CD4-positive, alpha-beta T cell treated with Interleukin-15 for 1 hour (primary cell): ENCODE measurements around the gene SMG6.

Source experiments
- DNase-seq: peaks from one replicate; pipeline ENCODE4 v3.0.0-alpha.2; 2020

The SMG6 gene

DNA sequence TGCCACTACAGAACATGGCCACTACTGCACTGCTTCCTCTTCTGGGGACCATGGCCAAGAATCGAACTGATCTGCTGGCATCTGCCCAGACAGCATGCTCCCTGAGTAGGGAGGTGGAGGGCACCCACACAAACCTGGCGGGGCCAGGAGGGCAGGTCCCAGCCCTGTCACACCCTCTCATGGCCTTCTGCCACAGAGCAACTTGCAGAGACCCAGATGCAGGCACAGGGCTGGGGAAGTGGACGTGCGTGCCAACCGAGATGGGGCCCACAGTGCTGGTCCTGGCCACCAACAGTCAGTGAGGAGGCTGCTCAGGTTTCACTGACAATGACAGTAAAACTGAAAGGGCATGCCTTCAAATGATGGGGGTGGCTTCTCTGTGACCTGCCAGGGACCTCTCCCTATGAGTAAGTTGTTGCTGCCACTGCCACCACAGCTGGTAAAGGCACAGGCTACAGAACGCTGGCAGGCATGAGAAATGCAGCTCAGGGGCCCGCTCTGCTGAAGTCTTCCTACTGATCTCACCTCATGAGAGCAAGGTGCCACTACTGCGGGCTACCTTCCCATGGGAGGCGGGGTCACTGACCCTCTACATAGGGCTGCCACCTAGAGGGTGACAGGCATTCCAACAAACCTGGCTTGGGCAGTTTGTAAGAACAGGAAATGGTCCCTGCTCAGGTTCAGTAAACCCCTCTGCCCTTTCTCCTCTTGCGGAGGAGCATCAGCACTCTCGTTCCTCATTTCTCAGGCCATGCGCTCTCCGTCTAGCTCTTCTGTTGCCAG is 233.2 kb downstream of the SMG6 start:
- DNase-seq = no peak

DNA sequence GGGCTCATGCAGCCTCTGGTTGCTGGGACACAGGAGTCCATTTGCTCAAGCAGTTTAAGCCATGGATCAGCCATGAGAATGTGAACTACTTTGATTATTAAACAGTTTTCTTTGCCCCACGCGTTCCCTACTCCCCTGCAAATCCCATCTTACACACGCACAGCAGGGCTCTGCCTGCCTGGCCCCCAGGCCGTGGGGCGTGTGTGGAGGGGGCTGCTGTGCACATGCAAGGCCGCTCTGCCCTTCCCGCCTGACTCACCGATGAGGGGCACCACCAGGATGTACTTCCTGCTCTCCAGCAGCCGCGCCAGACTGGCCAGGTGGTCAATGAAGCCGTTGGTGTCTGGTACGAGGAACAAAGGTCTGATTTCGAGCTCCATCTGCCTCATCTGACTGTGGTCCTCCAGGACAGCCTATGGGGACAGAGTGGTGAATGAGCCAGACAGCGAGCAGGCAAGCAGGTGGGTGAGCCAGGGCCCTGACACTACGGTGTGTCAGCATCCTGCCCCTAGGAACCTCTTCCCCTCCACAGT is 235.0 kb downstream of the SMG6 start:
- DNase-seq = no peak

DNA sequence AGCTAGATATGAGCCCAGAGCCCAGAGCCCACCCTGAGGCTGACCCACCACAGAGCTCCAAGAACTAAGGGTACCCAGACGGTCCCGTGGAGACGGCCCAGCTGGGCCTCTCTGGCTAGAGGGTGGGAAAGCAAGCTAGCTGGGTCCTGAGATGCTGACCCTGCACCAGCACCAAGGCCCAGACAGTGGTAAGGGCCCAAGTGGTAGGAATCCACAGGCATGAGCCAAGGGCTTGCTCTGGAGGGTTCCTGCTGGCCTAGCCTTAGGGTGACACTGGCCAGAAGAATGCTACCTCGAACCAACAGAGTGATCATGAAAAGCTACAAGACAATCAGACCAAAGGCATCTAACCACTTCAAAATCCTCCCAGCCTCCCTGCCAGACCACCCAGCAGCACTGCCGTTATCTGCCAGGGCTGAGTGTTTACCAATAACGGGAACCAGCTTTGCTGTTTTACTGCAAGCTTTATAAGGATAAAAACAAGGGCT is 235.5 kb downstream of the SMG6 start:
- no peak for DNase-seq

DNA sequence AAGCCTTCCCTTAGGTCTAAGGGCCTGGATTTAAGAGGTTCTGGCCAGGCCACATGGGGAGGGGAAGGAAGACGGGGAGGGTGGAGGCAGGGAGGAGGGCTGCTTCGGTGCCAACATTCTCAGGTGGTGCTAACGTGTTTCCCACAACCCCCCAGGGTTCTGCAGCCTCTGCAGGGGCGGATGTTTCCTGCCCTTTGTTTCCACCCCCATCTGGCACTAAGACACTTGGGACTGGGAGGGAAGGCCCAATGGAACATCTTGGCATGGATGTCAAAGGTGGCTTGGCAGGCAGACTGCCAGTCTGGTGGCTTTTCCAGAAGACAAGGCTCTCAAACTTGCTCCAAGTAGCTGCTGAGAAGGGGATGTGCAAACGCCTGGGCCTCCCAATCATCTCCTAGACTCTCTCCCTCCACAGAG is 236.0 kb downstream of the SMG6 start:
- no peak for DNase-seq

DNA sequence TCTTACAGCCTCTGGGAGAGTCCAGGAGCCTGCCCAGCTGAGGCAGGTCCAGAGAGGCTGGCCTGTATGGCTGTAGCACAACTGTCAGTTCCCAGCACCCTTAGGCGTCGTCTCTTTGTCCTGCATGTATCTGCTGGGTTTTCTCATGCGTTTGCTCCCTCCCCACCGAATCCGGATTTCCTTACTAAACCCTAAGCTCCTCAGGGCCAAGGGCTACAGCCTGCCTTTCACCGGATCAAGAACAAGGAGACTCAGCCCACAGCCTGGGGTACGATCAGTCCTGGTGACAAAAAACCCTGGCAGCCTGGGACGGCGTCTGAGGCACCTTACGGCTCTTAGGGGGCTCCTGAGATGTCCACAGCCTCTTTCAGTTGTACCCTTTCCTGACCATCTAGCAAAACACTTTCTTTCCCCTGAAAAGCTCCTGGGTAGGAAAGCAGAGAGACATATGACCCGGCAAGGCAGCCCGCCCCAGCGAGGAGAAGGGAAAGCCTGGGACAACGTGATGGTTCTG is 236.5 kb downstream of the SMG6 start:
- DNase-seq = no peak

DNA sequence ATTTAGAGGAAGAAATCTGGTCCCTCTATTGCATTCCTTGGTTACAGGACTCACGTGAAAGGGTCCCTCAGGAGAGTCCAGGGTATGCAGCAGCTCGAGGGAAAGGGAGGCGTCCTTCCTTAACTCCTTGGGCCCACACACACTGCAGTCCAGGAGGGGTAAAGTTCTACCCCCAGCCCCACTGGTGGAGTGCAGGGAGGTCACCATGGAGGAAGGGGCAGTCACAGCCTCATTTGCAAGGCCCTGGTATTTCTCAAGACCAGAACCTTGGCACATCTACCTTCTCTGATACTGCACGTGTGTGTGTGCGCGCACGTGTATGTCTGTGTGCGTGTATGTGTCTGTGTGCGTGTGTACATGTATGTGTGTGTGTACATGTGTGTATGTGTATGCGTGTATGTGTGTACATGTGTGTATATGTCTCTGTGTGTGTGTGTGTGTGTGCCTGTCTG is 237.6 kb downstream of the SMG6 start:
- no peak for DNase-seq

DNA sequence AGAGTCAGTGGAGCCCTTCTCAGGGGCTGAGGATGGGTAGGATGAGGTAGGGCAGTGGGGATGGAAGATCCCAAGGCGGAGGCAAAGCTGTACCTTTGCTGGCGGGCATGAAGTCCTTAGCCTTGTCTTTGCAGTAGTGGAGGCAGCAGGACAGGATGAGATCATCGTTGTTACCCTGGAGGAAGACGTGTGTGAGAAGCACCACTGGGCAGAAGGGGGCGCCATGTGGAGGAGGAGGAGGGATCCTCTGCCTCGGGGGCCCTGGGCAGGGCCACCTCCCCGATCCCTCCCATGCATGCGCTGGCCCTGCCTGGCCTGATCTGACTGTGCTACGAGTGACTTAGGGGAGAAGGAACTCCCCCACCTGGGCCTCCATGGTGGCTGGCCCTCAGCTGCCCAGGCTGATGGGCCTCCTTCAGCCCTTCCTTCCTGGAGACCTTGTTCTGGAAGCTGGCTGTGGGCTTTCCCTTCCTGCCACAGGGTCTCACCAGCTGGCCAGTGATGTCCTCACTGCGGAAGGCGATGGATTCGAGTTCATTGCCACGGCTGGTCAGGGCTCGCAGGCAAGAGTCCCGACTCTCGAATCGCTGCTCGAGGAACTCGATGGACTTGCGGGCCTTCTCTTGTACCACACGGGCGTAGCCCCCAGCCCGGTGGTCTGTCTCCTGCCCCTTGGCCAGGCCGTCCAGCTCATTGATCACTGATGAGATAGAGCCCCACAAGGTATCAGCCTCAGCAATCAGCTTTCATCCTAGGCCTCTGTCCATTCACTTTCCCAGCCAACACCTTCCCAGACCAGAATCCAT is 238.4 kb downstream of the SMG6 start:
- DNase-seq = peak; percentile 43

DNA sequence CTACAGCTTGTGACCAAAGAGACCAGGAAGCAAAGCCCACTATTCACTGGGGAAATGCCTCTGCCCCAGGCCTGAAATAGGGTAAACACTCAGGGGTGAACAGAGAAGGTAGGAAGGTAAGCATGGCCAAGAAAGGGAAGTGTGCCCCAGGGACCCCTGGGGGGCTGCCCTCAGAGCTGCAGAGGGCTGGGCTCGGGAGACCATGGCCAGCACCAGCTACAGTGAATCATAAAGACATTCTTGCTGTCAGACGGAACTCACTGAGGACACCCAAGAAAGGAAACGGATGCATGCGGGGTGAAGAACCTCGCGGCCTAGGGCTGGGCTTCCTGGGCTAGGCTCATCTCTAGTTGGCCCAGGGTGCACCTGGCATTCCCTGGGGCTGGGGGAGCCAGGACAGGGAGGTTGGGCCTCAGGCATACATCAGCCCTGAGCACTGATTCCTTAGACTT is 239.0 kb downstream of the SMG6 start:
- DNase-seq = no peak

DNA sequence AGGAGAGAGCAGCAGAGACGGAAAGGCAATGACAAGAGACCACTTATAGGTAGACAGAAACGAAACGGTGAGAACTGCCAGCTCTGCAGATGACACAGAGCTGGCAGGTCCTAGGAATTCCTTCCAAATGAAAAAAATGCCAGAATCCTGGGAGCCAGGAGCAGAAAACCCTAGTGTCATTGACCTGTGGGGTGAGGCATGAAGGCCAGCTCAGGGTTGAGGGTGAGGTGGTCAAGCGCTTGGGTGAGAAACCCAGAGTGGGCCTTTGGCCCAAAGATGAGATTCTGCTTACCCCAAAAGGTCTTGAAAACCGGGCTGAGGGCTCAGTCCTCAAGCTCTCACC is 239.5 kb downstream of the SMG6 start:
- no peak for DNase-seq

DNA sequence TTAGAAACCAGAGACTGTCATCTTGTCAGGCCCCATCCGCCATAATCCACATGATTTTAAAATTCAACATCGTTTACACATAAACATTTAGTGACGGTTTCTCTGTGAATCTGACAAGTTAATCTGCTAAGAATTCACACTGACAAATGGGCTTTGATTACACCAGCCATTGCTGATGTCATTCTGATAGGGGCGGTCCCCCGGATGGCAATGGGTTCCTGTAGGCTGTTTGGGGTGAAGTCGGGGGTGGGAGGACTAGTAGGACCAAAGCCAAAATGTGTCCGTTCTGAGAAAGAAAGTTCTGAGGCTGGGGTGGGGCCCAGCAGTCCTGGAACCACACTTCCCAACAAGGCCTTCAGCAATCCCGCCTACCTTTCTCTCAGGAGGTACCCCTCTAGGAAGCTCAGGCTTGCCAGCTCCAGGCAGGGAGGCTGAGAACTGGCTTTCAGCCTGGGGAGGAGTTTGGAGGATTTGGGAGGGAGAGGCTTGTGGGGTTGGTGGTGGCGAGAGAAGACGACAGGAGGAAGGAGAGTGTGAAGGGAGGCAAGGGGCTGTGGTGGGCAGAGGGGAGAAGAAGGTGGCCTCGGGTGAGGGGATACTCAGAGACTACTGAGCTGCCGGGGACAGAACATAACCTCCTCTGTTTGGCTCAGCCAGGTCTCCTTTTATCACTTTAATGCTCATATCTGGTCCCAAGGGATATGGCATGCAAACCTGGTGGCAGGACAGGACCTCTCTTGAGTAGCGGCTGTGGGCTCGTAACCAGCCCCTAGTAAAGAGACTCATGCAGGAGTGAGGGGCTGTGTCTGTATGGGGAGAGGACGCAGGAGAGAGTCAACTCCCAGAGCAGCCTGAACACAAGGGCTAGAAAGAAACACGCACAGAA is 240.1 kb downstream of the SMG6 start:
- DNase-seq = no peak

DNA sequence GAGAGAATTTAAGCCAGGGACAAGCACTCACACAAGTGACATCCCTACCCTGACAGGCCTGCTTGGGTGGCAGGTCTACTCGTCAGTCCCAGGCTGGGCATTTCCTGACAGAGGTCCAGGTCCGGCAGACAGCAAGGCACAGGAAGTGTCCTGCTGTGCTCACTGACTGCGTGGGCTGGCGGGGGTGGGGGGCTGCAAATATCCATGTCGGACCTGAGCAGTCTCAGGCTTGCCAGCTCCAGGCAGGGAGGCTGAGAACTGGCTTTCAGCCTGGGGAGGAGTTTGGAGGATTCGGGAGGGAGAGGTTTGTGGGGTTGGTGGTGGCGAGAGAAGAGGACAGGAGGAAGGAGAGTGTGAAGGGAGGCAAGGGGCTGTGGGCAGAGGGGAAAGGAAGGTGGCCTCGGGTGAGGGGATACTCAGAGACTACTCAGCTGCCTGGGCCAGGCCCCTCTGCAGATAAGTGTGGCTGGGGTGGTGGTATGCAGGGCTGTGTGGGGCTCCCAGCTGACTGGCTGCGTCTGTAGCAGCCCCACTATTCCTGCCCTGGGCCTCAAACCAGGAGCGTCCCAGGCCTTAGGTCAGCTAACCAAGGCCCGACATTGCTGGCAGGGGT is 240.9 kb downstream of the SMG6 start:
- no peak for DNase-seq

DNA sequence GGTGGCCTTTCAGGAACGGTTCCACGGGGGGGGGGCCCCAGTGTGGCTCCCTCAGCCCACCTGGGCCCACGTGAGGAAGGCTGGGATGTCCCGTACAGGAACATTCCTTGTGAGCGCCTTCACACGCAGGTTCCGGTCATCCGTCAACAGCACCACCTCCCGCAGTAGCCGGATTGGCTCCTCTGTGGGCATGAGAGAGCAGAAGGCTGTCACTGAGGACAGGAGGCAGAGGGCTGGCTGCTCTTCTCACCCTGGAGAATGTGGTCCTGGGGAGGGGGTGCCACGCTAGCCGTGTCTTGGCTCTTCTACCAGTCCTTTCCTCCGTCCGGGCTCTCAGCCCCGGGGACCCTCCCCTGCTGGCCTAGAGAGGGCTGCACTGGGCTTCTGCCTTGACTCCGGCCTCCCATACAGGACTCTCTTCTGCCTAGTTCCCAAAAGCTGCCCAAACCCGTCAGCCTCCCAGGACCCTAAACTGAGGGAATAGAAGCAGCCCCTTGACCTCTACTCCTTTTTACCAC is 242.1 kb downstream of the SMG6 start:
- no peak for DNase-seq

DNA sequence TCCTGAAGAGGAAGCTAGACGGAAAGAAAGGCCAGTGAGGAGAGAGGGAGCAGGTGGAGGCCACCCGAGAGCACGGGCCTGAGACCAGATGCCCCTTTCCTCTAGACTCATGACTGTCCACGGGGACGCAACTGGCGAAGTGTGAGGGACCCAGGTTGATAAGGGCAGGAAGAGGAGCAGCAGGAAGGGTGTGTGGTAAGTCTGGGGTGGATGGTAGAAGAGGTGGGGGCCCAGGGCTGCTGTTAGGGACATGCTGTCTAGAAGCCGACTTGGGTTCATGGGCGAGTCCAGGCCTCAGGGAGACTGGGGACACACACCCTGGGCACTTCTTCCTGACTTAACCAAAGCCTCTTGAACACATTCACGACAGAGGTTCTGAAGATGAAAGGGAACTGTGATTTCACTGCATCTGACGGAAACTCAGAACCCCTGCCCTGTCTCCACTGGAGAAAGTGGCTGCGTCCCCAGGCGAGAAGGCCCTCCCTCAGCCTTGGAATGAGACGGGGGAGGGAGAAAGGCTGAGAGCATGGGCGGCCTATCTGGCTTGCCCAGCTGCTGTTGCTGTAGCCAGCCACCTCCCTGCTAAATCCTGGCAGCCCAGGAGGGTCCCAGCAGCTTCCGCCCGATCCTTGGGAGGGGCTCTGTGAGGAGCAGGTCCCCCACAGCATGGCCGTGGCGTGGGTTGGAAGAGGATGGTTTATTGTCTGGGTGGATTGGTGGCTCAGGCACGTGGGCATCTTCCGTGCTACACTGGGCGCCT is 242.7 kb downstream of the SMG6 start:
- no peak for DNase-seq

DNA sequence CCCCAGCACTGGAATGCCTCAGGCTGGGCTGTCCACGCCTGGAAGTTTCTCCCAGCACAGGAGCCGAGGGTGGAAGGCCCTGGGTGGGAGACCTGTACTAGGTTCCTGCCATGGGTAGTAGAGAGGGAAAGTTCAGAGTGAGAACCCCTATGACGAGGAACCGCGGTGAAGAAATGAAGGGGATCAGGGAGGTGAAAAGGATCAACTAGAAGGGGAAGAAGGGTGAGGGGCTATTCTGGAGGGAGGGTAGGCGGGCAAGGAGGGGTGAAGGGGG is 243.3 kb downstream of the SMG6 start:
- DNase-seq = no peak

DNA sequence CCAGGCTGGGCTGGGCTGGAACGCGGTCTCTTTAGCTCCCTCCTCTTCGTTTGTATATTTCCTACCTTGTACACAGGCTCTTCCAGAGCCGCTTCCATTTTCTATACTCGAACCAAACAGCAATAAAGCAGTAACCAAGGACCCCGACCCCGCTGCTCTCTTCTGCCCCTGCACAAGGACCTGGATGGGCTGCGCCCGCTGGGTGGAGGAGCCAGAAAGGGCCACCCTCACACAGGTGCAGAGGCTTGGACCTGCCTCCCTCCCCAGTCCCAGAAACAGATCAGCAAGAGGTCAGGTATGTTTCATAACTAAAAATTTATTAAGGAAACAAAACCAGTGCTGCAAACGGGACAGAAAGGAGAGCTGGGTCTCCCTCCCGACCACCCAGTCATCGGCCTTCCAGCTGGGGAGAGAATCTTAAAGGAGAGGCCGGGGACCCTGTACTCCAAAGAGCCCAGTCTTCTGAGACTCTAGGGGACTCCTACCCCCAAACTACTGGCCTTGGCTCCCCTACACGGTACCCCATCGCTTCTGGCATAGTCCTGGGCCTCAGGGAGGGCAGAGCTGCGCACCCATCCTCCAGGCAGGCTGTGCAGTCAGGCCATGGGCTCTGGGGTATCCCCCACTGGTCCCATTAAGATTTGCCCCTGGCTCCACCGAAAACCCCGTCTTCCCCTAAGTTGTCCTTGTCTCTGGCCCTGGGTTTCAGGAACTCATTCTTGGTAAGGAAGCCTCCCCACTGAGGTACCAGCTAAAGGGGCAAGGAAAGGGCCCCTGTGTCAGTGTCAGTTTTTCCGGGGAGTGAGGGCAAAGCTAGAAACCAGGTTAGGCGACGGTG is 243.8 kb downstream of the SMG6 start:
- DNase-seq = no peak

DNA sequence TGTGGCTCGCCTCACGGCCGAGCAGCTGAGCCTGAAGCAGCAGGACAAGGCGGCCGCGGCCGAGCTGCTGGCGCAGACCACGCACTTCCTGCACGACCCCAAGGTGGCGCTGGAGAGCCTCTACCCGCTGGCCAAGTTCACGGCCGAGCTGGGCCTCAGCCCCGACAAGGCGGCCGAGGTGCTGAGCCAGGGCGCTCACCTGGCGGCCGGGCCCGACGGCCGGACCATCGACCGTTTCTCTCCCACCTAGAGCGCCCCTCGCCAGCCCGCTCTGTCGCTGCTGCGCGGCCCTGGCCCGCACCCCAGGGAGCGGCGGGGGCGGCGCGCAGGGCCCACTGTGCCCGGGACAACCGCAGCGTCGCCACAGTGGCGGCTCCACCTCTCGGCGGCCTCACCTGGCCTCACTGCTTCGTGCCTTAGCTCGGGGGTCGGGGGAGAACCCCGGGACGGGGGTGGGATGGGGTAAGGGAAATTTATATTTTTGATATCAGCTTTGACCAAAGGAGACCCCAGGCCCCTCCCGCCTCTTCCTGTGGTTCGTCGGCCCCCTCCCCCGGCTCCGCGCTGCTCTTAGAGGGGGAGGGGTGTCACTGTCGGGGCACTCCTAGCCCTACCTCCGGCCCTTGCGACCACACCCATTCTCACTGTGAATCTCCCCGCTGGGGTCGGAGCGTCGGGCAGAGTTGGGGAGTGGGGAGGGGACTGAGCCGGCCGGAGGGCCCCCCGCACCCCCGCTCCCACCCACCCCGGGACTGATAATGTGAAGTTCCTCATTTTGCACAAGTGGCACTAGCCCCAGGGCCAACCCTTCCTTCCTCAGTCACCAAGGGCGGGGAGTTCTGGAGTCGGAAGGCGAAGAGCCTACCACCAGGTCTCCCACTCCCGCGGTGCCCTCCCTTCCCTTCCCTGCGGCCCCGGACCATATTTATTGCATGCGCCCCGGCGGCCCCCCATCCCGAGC is 244.7 kb downstream of the SMG6 start:
- peak; percentile 61 for DNase-seq

DNA sequence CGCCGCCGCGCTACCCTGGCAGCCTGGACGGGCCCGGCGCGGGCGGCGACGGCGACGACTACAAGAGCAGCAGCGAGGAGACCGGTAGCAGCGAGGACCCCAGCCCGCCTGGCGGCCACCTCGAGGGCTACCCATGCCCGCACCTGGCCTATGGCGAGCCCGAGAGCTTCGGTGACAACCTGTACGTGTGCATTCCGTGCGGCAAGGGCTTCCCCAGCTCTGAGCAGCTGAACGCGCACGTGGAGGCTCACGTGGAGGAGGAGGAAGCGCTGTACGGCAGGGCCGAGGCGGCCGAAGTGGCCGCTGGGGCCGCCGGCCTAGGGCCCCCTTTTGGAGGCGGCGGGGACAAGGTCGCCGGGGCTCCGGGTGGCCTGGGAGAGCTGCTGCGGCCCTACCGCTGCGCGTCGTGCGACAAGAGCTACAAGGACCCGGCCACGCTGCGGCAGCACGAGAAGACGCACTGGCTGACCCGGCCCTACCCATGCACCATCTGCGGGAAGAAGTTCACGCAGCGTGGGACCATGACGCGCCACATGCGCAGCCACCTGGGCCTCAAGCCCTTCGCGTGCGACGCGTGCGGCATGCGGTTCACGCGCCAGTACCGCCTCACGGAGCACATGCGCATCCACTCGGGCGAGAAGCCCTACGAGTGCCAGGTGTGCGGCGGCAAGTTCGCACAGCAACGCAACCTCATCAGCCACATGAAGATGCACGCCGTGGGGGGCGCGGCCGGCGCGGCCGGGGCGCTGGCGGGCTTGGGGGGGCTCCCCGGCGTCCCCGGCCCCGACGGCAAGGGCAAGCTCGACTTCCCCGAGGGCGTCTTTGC is 245.6 kb downstream of the SMG6 start:
- DNase-seq = no peak

DNA sequence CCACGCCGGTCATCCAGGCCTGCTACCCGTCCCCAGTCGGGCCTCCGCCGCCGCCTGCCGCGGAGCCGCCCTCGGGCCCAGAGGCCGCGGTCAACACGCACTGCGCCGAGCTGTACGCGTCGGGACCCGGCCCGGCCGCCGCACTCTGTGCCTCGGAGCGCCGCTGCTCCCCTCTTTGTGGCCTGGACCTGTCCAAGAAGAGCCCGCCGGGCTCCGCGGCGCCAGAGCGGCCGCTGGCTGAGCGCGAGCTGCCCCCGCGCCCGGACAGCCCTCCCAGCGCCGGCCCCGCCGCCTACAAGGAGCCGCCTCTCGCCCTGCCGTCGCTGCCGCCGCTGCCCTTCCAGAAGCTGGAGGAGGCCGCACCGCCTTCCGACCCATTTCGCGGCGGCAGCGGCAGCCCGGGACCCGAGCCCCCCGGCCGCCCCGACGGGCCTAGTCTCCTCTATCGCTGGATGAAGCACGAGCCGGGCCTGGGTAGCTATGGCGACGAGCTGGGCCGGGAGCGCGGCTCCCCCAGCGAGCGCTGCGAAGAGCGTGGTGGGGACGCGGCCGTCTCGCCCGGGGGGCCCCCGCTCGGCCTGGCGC is 246.3 kb downstream of the SMG6 start:
- DNase-seq = no peak
